Stimulated activated CD8-positive, alpha-beta memory T cell treated with anti-CD3 and anti-CD28 coated beads, Interleukin-4, amount 100 ng/mL, for 4 hours (primary cell): ENCODE measurements around the gene MINDY4.

Experiments used
- DNase-seq, 2 donors: peaks; one replicate each; pipeline ENCODE4 v3.0.0-alpha.2; 2020; ENCODE audit warnings: low read depth in 2 of 2, low spot score in 1 of 2

MINDY4 gene

GRCh38 chr7:30741289-30741688 lies 29.9 kb upstream of the MINDY4 start:
- no peak for DNase-seq

- DNase-seq, result no peak
These were observed 27.7 kb upstream of the MINDY4 start for GRCh38 chr7:30743371-30744074.

- no peak for DNase-seq
These were observed 27.2 kb upstream of the MINDY4 start for GRCh38 chr7:30744075-30744417.

GRCh38 chr7:30745261-30745941 lies 25.8 kb upstream of the MINDY4 start:
- DNase-seq, result no peak

GRCh38 chr7:30750010-30750409 lies 21.2 kb upstream of the MINDY4 start:
- no peak for DNase-seq

- DNase-seq, result no peak
These were observed 20.2 kb upstream of the MINDY4 start for GRCh38 chr7:30750683-30751650.

- DNase-seq, result no peak
These were observed 19.4 kb upstream of the MINDY4 start, which contains the start of gene INMT for GRCh38 chr7:30751696-30752273. Gene INMT, plus strand, starts transcription at chr7:30752135. Its CDS starts 16 bp downstream, at chr7:30752151.

- DNase-seq, result no peak
These were observed 18.7 kb upstream of the MINDY4 start for GRCh38 chr7:30752484-30752883.

GRCh38 chr7:30752979-30753378 lies 18.2 kb upstream of the MINDY4 start:
- DNase-seq, result no peak

GRCh38 chr7:30754315-30754877 lies 16.8 kb upstream of the MINDY4 start:
- DNase-seq, result no peak

GRCh38 chr7:30755384-30756154 lies 15.6 kb upstream of the MINDY4 start:
- no peak for DNase-seq

GRCh38 chr7:30757342-30757692 lies 13.9 kb upstream of the MINDY4 start:
- no peak for DNase-seq

GRCh38 chr7:30760514-30761213 lies 10.6 kb upstream of the MINDY4 start:
- no peak for DNase-seq

GRCh38 chr7:30761214-30762156 lies 9.7 kb upstream of the MINDY4 start:
- DNase-seq, result no peak

GRCh38 chr7:30764030-30764975 lies 6.9 kb upstream of the MINDY4 start:
- no peak for DNase-seq

GRCh38 chr7:30765408-30765807 lies 5.8 kb upstream of the MINDY4 start:
- DNase-seq, result no peak

GRCh38 chr7:30770845-30771173 lies 408 bp upstream of the MINDY4 start:
- DNase-seq, result no peak
